Fibroblast of skin of left biceps (primary cell): ENCODE measurements around the gene SH3PXD2B.
A peak's percentile ranks its signal among the peaks of the same experiment; 100 is the strongest.
"Not testable (repeated sequence)": the region's sequence is repeated elsewhere in the genome, so short reads cannot be mapped to it uniquely, and the experiment has no call there.

Experiments
- DNase-seq, 2 experiments: peaks; one replicate each; pipeline ENCODE4 v3.0.0-alpha.2; 2013; ENCODE audit warnings: low read depth in 2 of 2

SH3PXD2B gene

DNA sequence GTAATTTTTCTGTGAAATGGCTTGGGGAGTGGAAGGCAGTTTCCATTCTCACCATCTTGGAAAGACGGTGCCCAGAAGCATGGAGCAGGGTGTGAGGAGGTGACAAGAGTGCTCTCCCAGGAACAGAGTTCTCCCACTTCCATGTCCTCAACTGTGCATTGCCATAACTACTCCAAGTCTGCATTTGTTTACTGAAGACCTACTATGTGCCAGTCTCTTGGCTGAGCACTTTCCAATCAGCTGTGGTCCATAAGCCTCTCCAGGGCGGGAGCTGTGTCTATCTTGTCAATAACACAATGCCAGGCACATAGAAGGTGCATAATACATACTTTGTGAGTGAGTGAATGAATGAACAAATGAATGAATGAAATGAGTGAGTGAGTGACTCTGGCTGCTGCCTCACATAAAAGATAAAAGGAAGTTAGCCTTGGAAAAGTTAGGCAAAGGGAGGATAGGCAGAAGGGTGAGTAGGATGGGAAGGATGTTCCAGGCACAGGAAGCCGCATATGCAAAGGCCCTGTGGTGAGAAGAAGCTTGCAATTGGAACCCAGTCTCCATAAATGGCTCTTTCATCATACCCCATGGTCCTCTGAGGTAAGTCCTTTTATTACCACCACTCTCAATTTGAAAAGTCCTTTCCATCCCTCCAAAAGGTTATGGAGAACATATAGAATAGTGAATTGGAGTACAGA is 31.3 kb upstream of the SH3PXD2B start:
- no peak for DNase-seq

DNA sequence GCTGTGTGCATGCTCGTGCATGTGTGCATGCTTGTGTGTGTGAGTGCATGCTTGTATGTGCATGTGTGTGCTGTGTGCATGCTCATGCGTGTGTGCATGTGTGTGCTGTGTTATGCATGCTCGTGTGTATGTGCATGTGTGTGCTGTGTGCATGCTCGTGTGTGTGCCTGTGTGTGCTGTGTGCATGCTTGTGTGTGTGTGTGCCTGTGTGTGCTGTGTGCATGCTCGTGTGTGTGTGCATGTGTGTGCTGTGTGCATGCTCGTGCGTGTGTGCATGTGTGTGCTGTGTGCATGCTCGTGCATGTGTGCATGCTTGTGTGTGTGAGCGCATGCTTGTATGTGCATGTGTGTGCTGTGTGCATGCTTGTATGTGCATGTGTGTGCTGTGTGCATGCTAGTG is 30.3 kb upstream of the SH3PXD2B start:
- DNase-seq = no peak

DNA sequence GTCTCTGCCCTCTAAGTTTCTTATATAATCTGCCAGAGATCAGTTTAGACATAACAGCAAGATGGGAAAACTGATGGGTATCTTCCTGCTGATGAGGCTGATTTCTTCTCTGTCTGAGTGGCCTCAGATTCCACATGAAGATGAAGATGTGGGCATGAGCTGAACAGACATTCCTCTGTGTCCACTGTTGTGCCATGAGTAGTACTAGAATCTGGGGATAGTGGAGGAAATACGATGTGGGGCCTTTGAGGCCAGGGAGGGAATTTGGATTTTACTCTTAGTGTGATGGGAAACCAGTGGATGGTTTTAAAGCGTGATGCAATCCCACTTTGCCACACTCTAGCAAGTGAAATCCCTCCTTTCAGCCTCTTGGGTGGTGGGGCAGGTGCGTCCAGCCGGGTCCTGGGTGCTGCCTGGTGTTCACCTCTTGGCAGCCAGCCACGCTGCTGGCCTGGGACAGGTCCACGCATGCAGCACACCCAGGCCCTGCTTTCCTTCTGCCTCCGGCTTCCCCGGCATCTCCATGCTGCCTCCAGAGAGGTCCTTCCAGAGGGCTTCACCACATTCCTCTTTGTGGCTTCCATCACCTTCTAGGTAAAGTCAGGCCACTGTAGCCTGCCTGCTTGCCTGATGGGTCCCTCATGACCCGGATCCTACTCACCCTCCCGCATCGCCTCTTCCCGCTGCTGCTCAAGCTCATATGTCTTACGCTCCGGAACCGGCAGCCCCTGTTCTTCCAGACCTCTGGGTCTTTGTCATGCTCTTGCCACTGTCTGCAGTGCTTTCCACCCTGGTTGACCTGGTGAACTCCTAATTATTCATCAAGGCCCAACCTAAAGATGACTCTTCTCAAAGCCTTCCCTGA is 28.1 kb upstream of the SH3PXD2B start:
- DNase-seq = no peak

DNA sequence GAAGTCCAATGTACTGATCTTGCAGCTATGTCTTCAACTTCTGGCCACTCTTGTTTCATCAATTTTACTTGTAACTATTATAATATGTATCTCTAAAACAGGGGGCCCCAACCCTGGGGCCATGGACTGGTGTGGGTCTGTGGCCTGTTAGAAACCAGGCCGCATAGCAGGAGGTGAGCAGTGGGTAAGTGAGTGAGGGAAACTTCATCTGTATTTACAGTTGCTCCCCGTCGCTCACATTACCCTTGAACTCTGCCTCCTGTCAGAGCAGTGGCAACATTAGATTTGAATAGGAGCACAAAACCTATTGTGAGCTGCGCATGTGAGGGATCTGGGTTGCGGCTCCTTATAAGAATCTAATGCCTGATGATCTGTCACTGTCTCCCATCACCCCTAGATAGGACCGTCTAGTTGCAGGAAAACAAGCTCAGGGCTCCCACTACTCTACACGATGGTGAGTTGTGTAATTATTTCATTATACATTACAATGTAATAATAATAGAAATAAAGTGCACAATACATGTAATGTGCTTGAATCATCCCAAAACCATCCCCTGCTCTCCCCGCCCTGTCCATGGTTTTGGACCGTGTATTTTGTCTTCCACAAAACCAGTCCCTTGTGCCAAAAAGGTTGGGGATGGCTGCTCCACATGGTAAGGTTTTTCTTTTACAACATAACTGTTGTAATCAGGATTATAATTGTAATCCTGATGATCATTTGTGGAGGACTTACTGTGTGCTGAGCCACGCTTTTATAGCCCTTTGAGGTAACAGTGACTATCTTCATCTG is 26.9 kb upstream of the SH3PXD2B start:
- DNase-seq = no peak

DNA sequence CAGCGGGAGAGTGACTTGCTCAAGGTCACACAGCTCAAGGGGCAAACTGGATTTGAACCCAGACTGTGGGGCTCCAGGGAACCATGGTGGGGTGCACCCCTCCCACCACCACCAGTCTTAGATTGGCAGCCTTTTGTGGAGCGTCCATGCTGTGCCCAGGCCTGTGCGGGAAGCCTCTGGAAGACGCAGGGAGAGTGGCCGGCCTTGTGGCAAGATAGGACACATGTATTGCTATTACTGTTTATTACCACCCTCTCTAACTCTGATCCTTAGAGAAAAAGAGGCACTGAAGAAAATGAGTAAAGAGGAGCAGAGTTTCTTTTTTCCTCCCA is 25.4 kb upstream of the SH3PXD2B start:
- no peak for DNase-seq

DNA sequence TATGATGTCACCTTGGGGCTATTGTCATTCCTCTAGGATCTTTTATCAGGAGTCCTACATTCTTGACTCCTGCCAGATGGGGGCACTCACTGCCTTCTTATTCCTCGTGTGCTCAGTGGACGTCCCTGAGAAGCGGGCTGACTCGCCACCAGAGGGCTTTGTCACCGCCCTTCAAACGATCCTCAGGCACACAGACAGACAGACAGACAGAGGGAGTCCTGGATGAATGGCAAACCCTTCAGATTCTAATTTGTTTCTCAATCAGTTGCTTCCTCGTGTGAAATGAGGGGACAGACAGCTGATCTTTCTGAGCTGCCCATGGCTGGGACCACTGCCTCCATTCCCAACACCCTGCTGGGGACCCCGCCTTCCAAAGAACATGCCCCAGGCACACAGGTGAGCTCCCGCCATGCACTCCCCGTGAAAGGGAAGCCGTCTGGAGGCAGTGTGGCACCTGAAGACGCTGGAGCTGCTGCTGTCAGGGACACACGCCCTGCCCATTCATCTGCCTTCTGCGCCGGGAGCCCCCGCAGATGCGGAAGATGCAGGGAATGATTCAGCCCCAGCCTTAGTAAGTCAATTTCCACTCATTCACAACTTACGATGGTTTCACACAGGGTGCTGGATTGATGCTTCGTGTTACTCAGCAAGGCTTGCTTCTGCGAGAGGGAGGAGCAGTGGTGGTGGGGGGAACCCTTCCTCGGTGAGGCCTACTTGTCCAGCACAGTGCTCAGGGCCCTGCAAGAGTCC is 24.9 kb upstream of the SH3PXD2B start:
- peak; percentile 65 for DNase-seq

DNA sequence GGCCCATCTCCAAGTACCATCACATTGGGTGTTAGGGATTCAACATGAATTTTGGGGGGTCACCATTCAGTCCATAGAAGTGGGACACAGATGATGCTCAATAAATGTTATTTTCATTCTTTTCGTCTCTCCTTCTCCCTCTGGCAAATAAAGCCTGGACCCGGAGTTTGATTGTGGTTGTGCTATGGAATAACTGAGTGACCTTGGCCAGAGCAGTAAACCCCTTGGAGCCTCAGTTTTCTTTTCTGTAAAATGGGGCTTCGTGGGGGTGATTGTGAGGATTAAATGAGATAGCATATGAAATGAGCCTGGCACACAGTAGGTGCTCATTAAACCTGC is 24.3 kb upstream of the SH3PXD2B start:
- DNase-seq = not testable (repeated sequence)

DNA sequence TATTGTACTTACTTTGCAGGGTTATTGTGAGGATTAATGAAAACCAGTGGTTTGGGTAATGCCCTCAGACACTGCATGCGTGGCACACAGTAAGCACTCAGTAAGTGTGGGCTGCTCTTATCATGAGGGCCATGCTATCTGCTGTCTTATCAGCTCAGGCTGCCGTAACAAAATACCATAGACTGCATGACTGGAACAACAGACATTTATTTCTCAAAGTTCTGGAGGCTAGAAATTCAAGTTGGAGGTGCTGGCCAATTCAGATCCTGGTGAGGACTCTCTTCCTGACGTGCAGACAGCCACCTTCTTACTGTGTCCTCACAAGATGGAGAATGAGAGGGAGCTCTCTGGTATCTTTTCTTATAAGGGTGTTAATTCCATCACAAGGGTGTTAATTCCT is 23.9 kb upstream of the SH3PXD2B start:
- no peak for DNase-seq

DNA sequence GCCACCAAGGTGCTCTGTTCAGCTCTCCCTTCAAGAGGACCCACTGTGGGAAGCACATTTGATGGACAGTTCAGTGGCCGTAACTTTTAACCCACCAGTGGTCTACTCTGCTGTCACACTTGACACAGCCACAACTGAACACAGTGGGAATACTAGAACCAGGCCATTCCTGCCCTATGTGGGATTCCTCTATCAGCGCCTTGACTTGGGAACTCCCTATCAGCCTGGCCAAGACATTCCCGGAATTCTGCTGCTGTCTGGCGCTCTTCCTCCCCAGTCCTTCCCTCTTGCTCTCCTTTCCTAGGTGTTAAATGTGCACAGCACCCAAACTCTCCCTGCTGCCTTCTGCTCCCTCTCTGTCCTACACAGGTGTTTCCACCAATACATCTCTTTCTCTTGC is 23.1 kb upstream of the SH3PXD2B start:
- no peak for DNase-seq

DNA sequence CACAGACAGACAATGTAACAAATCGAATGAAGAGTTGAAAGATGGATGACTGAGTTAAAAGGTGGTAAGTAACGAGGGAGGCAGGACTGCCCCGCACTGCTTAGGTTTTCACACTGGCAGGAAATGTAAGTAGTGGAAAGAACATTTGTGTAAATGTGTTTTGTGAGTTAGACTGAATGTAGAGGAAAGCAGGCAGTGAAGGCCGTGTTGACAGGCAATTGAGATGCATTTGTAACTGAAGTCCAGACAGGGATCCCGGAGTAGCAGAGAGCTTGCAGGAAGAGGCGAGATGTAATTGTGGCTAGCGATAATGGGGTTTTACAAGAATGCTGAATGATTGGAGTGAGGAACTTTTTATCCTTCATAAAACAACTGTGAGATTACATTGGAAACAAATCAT is 20.0 kb upstream of the SH3PXD2B start:
- DNase-seq = no peak

DNA sequence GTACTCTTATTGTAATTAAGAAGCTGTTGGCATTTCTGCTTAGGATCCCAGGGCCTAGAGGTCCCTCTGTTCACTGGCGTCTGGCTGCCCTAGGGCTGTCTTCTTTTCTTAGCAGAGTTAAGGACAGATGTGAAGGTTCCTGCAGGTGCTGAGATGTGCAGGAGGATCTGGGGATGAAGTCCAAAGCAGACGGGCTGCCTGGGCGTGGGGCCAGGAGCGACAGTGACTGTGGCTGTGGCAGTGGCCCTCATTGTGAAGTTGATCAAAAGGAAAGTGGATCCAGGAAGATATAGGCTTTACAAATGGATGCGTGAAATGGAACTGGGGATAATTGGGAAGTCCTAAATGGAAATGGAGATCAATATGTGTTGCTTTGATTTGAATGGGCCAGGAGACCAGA is 19.1 kb upstream of the SH3PXD2B start:
- no peak for DNase-seq

DNA sequence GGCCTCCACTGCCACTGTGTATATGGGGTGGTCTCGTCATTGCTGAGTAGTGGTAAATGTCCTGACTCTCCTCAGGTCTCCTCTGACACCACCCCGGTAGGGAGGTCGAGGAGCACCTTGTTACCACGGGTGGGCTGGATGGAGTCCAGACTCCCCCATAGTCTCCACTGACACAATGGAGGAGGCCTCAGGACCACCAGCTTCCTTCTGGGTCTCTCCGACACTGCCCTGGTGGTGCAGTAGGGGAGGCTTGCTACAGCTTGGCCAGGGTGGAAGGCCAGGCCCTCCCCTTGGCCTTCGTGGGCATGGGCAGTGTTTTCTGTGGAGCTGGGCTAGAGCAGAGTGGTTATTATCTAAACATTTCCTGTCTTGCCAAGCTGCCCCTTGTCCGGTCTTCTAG is 15.4 kb upstream of the SH3PXD2B start:
- DNase-seq = no peak

DNA sequence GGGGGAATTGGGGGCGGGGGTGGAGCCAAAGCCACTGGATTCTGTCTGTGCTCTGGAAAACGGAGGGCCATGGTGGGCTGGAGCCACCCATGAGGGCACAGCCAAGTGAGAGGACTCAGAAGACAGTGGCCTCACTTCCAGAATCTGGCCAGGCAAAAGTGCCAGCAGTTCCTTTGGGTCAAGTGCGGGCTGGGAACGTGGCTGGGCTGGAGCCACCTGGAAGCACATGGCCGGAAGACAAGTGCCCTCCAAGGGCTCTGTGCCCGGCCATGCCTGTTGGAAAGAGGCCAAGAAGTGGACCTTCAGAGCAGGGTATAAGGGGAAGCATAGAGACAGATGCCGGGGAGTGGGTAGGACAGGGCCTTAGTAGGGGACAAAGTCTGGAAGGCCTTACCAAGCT is 11.7 kb upstream of the SH3PXD2B start:
- DNase-seq = no peak

DNA sequence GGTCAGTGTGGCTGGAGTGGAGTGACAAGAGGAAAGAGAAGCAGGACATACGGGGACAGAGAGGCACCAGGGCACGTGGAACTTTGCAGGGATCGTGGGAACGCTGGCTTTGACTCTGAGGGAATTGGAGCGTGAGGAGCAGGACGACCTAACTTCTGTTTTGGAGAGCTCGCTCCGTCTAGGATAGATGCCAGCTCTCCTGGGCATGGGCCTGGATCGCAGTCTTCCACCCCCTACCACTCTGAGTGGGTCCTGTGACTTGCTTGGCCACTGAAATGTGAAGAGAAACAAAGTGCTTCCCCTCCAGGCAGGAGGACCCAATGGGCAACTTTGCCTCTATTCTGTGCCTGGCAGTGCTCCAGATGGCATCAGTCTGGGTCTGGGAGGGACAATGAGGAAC is 8.7 kb upstream of the SH3PXD2B start:
- no peak for DNase-seq

DNA sequence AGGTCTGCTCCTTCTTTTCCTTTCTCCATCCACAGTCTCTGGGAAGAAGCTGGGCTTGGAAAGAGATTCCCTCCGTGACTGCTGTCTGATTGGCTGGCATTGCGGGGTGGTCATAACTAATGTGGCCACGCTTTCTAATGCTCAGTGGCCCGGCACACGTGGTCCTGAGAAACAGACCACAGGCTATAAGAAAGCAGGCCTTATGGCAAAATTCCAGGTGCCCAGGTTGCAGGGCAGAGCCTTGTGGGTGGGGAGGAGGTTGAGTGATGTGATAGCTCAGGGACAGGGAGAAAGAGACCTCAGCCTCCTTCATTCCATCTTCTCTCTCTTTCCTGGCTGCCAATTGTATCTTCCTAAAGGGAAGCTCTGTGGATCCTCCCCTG is 5.4 kb upstream of the SH3PXD2B start:
- no peak for DNase-seq

DNA sequence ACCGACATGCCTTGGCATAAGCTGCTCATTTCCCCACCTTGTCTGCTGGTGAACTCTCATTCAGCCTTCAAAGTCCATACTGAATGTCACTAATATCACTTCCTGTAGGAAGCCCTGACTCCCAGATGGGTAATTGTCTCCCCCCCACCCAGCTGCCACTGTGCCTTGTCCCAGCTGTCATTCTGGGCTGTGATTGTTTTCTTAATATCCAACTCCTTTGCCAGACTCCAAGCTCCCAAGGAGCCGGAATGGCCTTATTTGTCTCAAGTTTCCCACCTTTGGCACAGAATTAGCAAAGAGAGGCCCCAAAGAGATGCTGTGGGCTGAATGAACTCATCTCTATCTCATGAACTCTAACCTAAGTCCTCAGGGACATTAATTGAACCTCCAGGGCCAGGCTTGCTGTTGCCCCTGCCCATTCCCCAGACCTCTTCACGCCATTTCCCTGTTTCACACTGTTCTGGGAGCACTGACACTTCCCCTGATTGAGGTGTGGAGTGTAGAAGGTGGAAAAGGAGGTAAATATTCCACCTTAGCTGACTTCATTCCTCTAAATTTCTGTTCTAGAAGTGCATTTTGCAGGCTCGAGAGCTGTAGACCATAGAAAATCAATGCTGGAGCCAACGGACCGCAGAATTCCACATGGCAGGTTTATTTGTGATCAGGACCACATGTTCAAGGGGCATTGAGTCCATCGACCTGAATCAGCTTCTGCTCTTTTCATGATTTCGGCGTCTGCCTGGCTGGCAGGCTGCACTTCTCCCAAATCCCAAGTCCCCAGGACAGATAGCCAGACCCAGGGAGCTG is 4.9 kb upstream of the SH3PXD2B start:
- DNase-seq = no peak

DNA sequence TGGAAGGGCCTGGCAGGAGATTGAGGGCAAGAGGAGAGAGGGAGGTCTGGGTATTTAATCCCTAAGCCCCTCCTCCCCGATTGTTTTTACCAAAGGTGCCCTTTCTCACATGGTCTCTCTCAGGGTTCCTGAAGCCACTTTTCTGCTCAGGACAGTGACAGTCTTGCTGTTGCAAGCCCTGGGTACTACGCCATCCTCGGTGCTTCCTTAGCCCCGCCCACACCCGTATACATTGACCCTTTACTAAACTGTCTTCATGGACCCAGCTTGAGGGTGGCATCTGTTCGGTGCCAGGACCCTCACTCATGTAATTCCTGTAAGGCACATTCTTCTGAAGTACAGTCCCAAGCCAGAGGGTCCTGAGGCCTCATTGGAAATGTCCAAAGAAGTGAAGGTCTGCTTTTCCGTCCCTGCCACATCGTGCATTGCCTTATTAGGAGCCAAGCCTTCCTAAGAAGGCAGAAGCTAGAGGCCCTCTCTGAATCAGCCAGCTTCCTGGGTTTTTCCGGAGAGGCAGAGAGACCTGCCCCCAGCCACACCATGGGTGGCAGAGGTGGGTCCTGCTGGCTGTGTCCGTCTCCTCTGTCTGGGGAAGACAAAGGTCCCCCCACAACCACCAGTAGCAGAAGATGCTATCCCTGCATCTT is 1.9 kb upstream of the SH3PXD2B start:
- DNase-seq = no peak

DNA sequence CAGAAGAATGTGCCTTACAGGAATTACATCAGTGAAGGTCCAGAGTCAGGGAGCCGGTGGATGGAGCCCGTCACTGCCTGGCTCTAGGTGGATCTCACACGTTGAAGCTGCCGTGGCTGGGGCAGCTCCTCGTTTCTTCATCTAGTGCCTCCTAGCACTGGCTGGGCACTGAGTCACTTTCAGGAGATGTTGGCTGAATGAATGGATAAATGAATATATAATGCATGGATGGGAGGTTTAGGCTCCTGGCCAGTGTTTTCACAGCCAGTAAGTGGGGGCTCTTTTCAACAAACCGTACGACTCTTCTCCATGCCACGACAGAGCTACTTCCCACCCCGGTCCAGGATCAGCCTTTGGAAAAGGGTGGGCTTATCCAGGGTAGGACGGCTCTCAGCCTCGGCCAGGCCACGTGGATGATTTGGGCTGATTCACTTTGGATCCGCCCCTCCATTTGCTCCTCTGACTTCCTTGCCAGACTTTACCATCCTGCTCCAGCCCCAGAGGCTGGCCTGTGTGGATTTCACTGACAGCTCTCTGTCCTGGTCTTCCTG is 1.3 kb upstream of the SH3PXD2B start:
- no peak for DNase-seq

DNA sequence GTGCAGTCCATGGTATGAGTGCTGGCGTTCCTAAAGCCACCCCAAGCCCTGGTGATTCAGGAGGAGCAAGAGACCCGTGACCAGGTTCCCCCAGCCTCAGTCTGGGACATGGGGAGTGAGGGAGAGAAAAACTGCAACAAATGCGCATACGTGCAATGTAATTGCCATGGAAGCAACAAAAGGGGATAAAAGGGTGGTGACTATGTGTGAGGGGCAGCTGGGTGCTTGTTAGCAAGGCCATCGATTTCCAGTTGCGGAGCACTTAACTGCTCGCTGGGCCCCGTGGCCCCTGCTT is 709 bp upstream of the SH3PXD2B start:
- DNase-seq = no peak

DNA sequence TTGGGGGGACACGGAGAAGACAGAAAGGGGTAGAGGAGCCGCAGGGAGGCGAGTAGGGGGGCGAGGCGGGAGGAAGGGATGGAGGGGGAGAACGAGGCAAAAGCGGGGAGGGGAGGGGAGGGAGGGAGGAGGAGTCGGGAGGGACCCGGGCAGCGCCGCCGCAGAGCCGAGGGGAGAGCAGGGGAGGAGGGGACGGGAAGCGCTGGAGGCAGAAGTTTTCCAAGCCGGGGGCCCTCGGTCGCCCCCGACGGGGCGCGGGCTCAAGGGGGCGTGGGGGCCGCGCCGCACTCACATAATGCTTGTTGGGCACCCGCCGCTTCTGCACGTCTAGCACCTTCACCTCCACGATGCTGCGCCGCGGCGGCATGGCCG is 353 bp downstream of the SH3PXD2B start:
- no peak for DNase-seq
